Mesenchymal stem cell (in vitro differentiated cells and primary cell): ENCODE results near the gene CCDC158.

Experiments used
- DNase-seq: peaks from one replicate; pipeline ENCODE4 v3.0.0-alpha.2; 2013
- H2AFZ ChIP-seq: one replicate; pipeline ENCODE4 v1.6.1; 2013; ENCODE audit warnings: low read depth, mild to moderate bottlenecking, control low read depth, inconsistent platforms, low read length, moderate library complexity
- H2AK5ac ChIP-seq: 2 replicates; pipeline ENCODE4 v1.6.1; 2013; ENCODE audit warnings: low read length, moderate library complexity, mild to moderate bottlenecking, inconsistent platforms; ENCODE audit not compliant: severe bottlenecking
- H2BK120ac ChIP-seq: one replicate; pipeline ENCODE4 v1.6.1; 2013; ENCODE audit warnings: low read depth, mild to moderate bottlenecking, inconsistent platforms, low read length, moderate library complexity
- H2BK12ac ChIP-seq, 2 experiments: one replicate each; pipeline ENCODE4 v1.6.1; 2013; ENCODE audit warnings: inconsistent platforms in 2 of 2, low read length in 2 of 2, mild to moderate bottlenecking in 2 of 2, moderate library complexity in 2 of 2, control low read depth in 1 of 2
- H2BK15ac ChIP-seq: one replicate; pipeline ENCODE4 v1.6.1; 2013; ENCODE audit warnings: mild to moderate bottlenecking, low read depth, inconsistent platforms; ENCODE audit not compliant: poor library complexity, severe bottlenecking
- H2BK5ac ChIP-seq: 2 replicates; pipeline ENCODE4 v1.6.1; 2013; ENCODE audit warnings: low read depth, mild to moderate bottlenecking, low read length, control low read depth, inconsistent platforms; ENCODE audit not compliant: poor library complexity, severe bottlenecking
- H3K14ac ChIP-seq, 2 experiments: one replicate each; pipeline ENCODE4 v1.6.1; 2013; ENCODE audit warnings: inconsistent platforms in 2 of 2, low read length in 2 of 2, control low read depth in 1 of 2, mild to moderate bottlenecking in 1 of 2, moderate library complexity in 1 of 2
- H3K18ac ChIP-seq, 2 experiments: one replicate each; pipeline ENCODE4 v1.6.1; 2013; ENCODE audit warnings: inconsistent platforms in 2 of 2, low read length in 2 of 2, control low read depth in 1 of 2, low read depth in 1 of 2, mild to moderate bottlenecking in 1 of 2
- H3K23ac ChIP-seq, 2 experiments: one replicate each; pipeline ENCODE4 v1.6.1; 2013; ENCODE audit warnings: inconsistent platforms in 2 of 2, low read length in 2 of 2, mild to moderate bottlenecking in 2 of 2, moderate library complexity in 2 of 2, control low read depth in 1 of 2
- H3K27ac ChIP-seq: 2 replicates; pipeline ENCODE4 v1.5.1; 2013; ENCODE audit warnings: mild to moderate bottlenecking, moderate library complexity, low read length, control low read depth, inconsistent platforms; ENCODE audit not compliant: poor library complexity, severe bottlenecking
- H3K27me3 ChIP-seq, 2 experiments: 2 replicates each; pipeline versions ENCODE4 v1.6.1 to v1.7.0; 2013; ENCODE audit warnings: low read length in 2 of 2, mild to moderate bottlenecking in 2 of 2, moderate library complexity in 2 of 2, control low read depth in 1 of 2, inconsistent platforms in 1 of 2; ENCODE audit not compliant: control insufficient read depth in 1 of 2, insufficient read depth in 1 of 2
- H3K36me3 ChIP-seq, 2 experiments: 2 replicates each; pipeline versions ENCODE4 v1.6.1 to v1.7.0; 2013; ENCODE audit warnings: low read length in 2 of 2, control low read depth in 1 of 2, inconsistent platforms in 1 of 2, low read depth in 1 of 2, mild to moderate bottlenecking in 1 of 2; ENCODE audit not compliant: insufficient read depth in 2 of 2, control insufficient read depth in 1 of 2
- H3K4ac ChIP-seq, 2 experiments: one replicate each; pipeline ENCODE4 v1.6.1; 2013; ENCODE audit warnings: inconsistent platforms in 2 of 2, low read length in 2 of 2, mild to moderate bottlenecking in 2 of 2, moderate library complexity in 2 of 2, control low read depth in 1 of 2, low read depth in 1 of 2
- H3K4me1 ChIP-seq: 2 replicates; pipeline ENCODE4 v1.6.1; 2013; ENCODE audit warnings: low read depth, low read length, control low read depth; ENCODE audit not compliant: control insufficient read depth, insufficient read depth
- H3K4me2 ChIP-seq: 2 replicates; pipeline ENCODE4 v1.6.1; 2013; ENCODE audit warnings: low read length, mild to moderate bottlenecking, inconsistent platforms; ENCODE audit not compliant: poor library complexity, severe bottlenecking
- H3K4me3 ChIP-seq, 2 experiments: 2 replicates each; pipeline versions ENCODE4 v1.5.1 to v1.7.0; 2013; ENCODE audit warnings: low read length in 2 of 2, mild to moderate bottlenecking in 2 of 2, control low read depth in 1 of 2, low read depth in 1 of 2; ENCODE audit not compliant: insufficient read depth in 1 of 2
- H3K79me1 ChIP-seq: replicated peaks from 2 replicates; pipeline ENCODE4 v1.6.1; 2013; ENCODE audit warnings: mild to moderate bottlenecking, control low read depth, low read length, inconsistent platforms; ENCODE audit not compliant: poor library complexity, severe bottlenecking
- H3K9ac ChIP-seq: 2 replicates; pipeline ENCODE4 v1.7.0; 2013; ENCODE audit warnings: mild to moderate bottlenecking, low read length, moderate library complexity
- H3K9me3 ChIP-seq: 2 replicates; pipeline ENCODE4 v1.7.0; 2013; ENCODE audit warnings: mild to moderate bottlenecking, low read length; ENCODE audit not compliant: control insufficient read depth
- H4K8ac ChIP-seq: one replicate; pipeline ENCODE4 v1.6.1; 2013; ENCODE audit warnings: inconsistent platforms, mild to moderate bottlenecking, low read length, moderate library complexity
- H4K91ac ChIP-seq: one replicate; pipeline ENCODE4 v1.6.1; 2013; ENCODE audit warnings: mild to moderate bottlenecking, low read length, inconsistent platforms
- WGBS: methylation state at CpG from one replicate; pipeline ENCODE4 v1.1.7; 2013; ENCODE audit warnings: mixed read lengths; 5-methylcytosine and 5-hydroxymethylcytosine counted together

Gene CCDC158

DNA sequence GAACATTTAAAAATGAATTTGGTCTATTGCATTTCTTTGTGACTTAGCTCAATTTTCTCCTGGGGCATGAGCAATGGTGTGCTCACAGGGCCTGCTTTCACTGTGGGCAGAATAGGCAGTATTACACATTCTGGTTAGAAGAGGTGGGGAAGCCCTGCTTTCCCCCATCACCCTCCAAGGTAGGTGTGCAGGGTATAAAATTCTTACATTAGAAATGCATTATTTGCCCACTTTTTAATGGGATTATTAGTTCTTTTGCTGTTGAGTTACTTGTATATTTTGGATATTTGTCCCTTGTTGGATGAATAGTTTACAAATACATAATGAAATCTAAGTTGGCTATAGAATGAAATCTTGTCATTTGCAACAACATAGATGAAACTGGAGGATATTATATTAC lies 122.7 kb downstream of the CCDC158 start:
- no peak overlapping the region for H2AK5ac ChIP-seq
- peaks cover 2% of the 10 kb centered on the region for H3K4me1 ChIP-seq
- H2AFZ ChIP-seq, result no peak overlapping the region
- no peak overlapping the region for H3K23ac ChIP-seq
- no peak overlapping the region for H2BK15ac ChIP-seq
- H3K4ac ChIP-seq, result no peak overlapping the region
- H3K4me3 ChIP-seq, result no peak overlapping the region
- peaks cover 14% of the 10 kb centered on the region for H3K9me3 ChIP-seq
- H3K27ac ChIP-seq, result no peak overlapping the region
- no peak overlapping the region for H3K18ac ChIP-seq
- H3K4me2 ChIP-seq, result no peak overlapping the region
- DNase-seq, result no peak
- H2BK120ac ChIP-seq, result no peak overlapping the region
- H3K79me1 ChIP-seq, result no peaks in the 10 kb centered on the region
- no peak overlapping the region for H4K8ac ChIP-seq
- H3K14ac ChIP-seq, result no peak overlapping the region
- H3K27me3 ChIP-seq, result no peaks in the 10 kb centered on the region
- H3K36me3 ChIP-seq, result no peaks in the 10 kb centered on the region
- no peak overlapping the region for H4K91ac ChIP-seq
- H2BK5ac ChIP-seq, result no peak overlapping the region
- no peak overlapping the region for H2BK12ac ChIP-seq
- H3K9ac ChIP-seq, result no peak overlapping the region

DNA sequence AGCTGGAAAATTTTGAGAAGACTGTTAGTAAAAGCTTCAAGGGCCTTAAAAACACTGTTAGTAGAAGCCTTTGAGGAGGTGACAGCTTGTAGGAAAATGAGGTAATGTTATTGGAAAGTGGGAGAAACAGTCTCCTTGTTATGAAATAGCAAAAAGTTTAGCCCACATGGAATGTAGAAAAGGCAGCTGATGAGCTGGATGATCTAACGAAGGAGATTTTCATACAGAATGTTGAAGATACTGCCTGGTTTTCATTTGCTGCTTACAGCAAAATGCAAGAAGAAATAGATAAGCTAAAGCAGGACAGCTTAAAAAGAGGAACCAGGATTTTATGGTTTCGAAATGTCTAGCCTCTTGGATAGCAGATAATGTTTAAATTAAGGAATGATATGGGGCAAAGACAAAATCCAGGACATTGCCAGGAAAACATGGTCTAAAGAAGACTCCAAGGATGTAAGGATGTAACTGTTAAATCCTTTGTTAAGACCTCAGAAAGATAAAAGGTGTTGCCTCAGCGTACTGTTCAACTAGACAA lies 124.6 kb downstream of the CCDC158 start:
- Histone ChIP-seq H2BK12ac (no peak overlapping the region), H2BK15ac (no peak overlapping the region), H3K27ac (no peak overlapping the region), H4K91ac (no peak overlapping the region), H2BK120ac (no peak overlapping the region), H3K4ac (no peak overlapping the region), H3K18ac (no peak overlapping the region), H3K23ac (no peak overlapping the region), H3K79me1 (no peaks in the 10 kb centered on the region), H4K8ac (no peak overlapping the region), H2AFZ (no peak overlapping the region), H3K27me3 (peaks cover 0 to 13% of the 10 kb centered on the region in 2 experiments), H2AK5ac (no peak overlapping the region), H3K9me3 (peaks cover 14% of the 10 kb centered on the region), H3K4me1 (no peaks in the 10 kb centered on the region), H3K4me3 (no peak overlapping the region), H3K14ac (no peak overlapping the region), H3K36me3 (no peaks in the 10 kb centered on the region), H2BK5ac (no peak overlapping the region), H3K4me2 (no peak overlapping the region), H3K9ac (no peak overlapping the region)
- 76% methylated on average over 2 of the region's 3 CpGs for WGBS
- DNase-seq, result no peak

DNA sequence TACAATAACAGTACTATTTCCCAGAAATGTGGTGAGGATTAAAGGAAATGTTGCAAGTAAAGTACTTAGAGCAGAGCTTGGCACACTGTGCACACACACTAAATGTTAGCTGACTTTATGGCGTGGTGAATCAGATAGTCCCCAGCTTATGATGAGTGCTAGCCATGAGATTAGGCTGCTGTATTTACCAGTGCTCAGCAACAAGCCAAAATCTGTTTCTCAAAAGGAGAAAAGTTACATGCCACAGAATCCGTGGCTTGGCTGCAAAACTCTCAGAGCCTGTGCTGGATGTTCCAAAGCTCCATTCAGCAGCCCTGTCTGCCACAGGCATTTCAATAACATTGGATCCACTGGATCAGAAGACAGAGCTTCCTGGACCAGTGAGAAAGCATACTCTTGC lies 127.2 kb downstream of the CCDC158 start:
- no peak overlapping the region for H2BK5ac ChIP-seq
- peaks cover 0 to 21% of the 10 kb centered on the region in 2 experiments for H3K27me3 ChIP-seq
- H3K36me3 ChIP-seq, result no peaks in the 10 kb centered on the region
- WGBS, result 60% methylated on average over 2 of the region's 2 CpGs
- H3K4ac ChIP-seq, result no peak overlapping the region
- H2BK12ac ChIP-seq, result no peak overlapping the region
- H2AK5ac ChIP-seq, result no peak overlapping the region
- no peaks in the 10 kb centered on the region for H3K79me1 ChIP-seq
- no peak for DNase-seq
- no peak overlapping the region for H3K23ac ChIP-seq
- no peak overlapping the region for H4K91ac ChIP-seq
- no peaks in the 10 kb centered on the region for H3K4me1 ChIP-seq
- no peak overlapping the region for H3K4me3 ChIP-seq
- H3K9me3 ChIP-seq, result peaks cover 12% of the 10 kb centered on the region
- no peak overlapping the region for H2BK15ac ChIP-seq
- no peak overlapping the region for H3K14ac ChIP-seq
- no peak overlapping the region for H4K8ac ChIP-seq
- H3K18ac ChIP-seq, result no peak overlapping the region
- no peak overlapping the region for H3K27ac ChIP-seq
- no peak overlapping the region for H2BK120ac ChIP-seq
- no peak overlapping the region for H2AFZ ChIP-seq
- peak overlapping the region; percentile 60 for H3K9ac ChIP-seq
- H3K4me2 ChIP-seq, result no peak overlapping the region

DNA sequence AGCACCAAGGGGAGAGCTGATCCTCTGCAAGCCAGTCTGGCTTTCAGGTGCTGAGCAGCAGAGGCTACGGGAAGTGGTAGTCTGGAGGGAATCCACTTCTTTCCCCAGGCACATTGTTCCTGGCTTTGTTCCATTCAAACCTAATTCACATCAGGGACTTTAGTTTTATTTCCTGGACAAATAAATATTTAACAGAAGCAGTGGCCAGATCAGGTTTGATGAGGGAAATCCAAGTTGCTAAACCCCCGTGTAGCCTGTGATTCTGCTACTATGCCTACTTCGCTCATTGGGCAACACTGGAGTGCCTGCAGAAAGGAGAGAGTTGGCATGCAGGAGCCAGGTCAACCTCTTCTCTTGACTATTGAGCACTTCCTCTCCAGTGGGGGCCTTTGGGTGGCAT lies 128.2 kb downstream of the CCDC158 start:
- H2BK12ac ChIP-seq, result no peak overlapping the region
- no peak overlapping the region for H2BK15ac ChIP-seq
- H3K9me3 ChIP-seq, result peaks cover 7% of the 10 kb centered on the region
- H3K79me1 ChIP-seq, result no peaks in the 10 kb centered on the region
- no peak overlapping the region for H3K4me3 ChIP-seq
- H3K14ac ChIP-seq, result no peak overlapping the region
- H3K27ac ChIP-seq, result no peak overlapping the region
- no peak for DNase-seq
- H2AFZ ChIP-seq, result no peak overlapping the region
- H3K4ac ChIP-seq, result no peak overlapping the region
- H2AK5ac ChIP-seq, result no peak overlapping the region
- no peak overlapping the region for H2BK5ac ChIP-seq
- no peak overlapping the region for H3K9ac ChIP-seq
- H3K4me2 ChIP-seq, result no peak overlapping the region
- H3K18ac ChIP-seq, result no peak overlapping the region
- no peak overlapping the region for H4K91ac ChIP-seq
- H4K8ac ChIP-seq, result no peak overlapping the region
- H3K4me1 ChIP-seq, result no peaks in the 10 kb centered on the region
- 84% methylated on average over 2 of the region's 3 CpGs for WGBS
- H2BK120ac ChIP-seq, result no peak overlapping the region
- H3K23ac ChIP-seq, result no peak overlapping the region
- H3K36me3 ChIP-seq, result no peaks in the 10 kb centered on the region
- H3K27me3 ChIP-seq, result peaks cover 0 to 21% of the 10 kb centered on the region in 2 experiments
